Subcutaneous abdominal adipose tissue (tissue), 5 donors: ENCODE results near the gene PCSK7.

ENCODE experiments used
- H3K27ac ChIP-seq: one replicate; pipeline ENCODE4 v1.7.0; 2013; ENCODE audit warnings: low read depth, mild to moderate bottlenecking, inconsistent platforms, low read length, moderate library complexity
- H3K27me3 ChIP-seq, 5 donors: one replicate each; pipeline ENCODE4 v1.7.0; 2013; ENCODE audit warnings: low read length in 5 of 5, inconsistent platforms in 1 of 5; ENCODE audit not compliant: control insufficient read depth in 5 of 5, insufficient read depth in 4 of 5
- H3K36me3 ChIP-seq, 5 donors: one replicate each; pipeline ENCODE4 v1.7.0; 2013; ENCODE audit warnings: low read length in 5 of 5; ENCODE audit not compliant: control insufficient read depth in 5 of 5, insufficient read depth in 5 of 5
- H3K4me1 ChIP-seq, 5 donors: one replicate each; pipeline ENCODE4 v1.7.0; 2013; ENCODE audit warnings: low read length in 5 of 5, mild to moderate bottlenecking in 3 of 5, moderate library complexity in 1 of 5; ENCODE audit not compliant: control insufficient read depth in 5 of 5, insufficient read depth in 5 of 5
- H3K4me3 ChIP-seq, 5 donors: one replicate each; pipeline ENCODE4 v1.7.0; 2013; ENCODE audit warnings: low read length in 5 of 5, low read depth in 1 of 5
- H3K9ac ChIP-seq, 5 donors: one replicate each; pipeline ENCODE4 v1.7.0; 2013; ENCODE audit warnings: low read length in 5 of 5, mild to moderate bottlenecking in 4 of 5, moderate library complexity in 3 of 5
- H3K9me3 ChIP-seq, 5 donors: one replicate each; pipeline ENCODE4 v1.7.0; 2013; ENCODE audit warnings: low read length in 5 of 5; ENCODE audit not compliant: control insufficient read depth in 5 of 5
- donor health status: healthy.
- donor health status: healthy.
- donor health status: healthy.
- donor health status: healthy.
- donor health status: healthy.

Gene PCSK7

DNA sequence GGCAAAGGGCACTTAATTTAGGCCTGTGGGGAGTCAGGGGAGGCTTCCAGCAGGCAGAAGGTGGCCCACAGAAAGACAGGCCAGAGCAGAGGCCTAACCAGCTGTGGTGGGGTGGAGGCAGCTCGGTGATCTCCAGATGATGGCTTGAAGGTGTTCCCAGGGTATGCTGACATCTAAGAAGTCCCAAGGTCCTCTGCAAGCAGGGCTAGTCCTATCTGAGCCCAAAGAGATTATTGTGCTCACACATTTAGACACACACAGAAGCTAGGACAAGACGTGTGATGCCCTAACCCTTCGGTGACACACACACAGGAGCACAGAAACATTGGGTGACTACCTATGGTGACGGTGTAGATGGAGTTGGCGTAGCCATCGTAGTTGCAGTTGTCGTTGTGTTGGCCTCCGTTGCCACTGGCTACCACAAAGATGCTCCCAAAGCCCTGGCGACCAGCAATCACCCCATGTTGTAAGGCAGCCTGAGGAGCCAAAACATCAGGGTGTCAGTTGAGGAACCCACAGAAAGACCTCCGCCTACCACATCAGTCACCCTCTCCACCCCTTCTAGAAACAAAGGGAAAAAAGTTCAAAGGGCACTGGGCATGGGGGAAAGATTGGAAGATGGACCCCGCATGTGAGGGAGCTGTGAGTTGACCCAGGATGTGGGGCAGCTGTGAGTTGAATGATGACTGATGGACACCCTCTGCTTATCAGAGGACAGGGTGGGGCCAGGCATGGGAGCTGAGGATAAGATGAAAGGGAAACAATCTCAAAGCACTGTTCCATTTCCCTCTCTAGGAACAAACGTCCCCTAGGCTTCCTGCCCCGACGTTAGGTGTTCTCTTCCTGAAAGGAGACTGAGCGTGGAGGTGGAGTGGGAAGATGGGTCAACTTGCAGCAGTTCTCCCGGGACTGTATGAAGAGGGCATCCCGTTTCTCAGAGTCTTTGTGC lies 7.9 kb downstream of the PCSK7 start:
- no peaks in the 10 kb centered on the region for H3K27me3 ChIP-seq
- no peak overlapping the region for H3K4me3 ChIP-seq
- H3K9me3 ChIP-seq: no peaks in the 10 kb centered on the region
- H3K9ac ChIP-seq: no peak overlapping the region
- no peak overlapping the region for H3K27ac ChIP-seq
- H3K4me1 ChIP-seq: peaks cover 23 to 42% (median 39%) of the 10 kb centered on the region in 5 donors
- peaks cover 0 to 71% (median 50%) of the 10 kb centered on the region in 5 donors for H3K36me3 ChIP-seq

DNA sequence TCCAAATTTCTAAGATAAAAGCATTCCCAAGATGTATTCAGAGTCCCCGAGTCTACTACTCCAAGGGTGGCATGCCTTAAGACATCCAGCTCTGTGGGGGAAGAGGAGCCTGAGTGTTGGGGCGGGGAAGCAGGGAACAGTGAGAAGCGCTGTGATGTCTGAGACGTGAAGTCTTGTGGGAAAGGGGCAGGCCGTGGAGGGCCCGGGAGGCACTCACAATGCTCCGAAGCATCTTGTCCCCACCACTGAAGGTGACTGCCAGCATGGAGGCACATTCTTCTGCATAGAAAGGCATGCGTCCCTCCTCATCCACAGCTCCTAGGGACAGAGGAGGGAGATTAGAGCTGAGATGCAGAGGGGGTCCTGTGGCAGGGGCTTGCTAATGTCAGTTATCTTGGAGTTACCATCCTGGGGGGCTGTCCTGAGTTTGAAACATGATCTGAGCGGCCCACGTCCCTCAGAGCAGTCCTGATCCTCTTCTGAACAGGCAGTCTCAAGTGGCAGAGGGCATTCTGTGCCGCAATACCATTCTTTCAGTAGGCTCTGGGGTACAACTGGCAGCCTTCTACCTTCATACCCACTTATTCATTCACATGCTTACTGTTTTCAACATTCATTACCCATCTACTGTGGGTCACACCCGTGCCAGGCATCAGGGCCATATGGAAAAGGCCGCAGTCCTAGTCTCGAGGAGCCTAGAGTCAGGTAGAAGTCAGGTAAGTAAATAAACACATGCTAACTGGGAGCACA lies 8.7 kb downstream of the PCSK7 start:
- Histone ChIP-seq H3K9me3 (no peaks in the 10 kb centered on the region), H3K36me3 (peaks cover 0 to 71% (median 52%) of the 10 kb centered on the region in 5 donors), H3K27ac (peak overlapping the region; percentile 76), H3K4me3 (no peak overlapping the region), H3K27me3 (no peaks in the 10 kb centered on the region), H3K9ac (no peak overlapping the region), H3K4me1 (peaks cover 26 to 50% (median 48%) of the 10 kb centered on the region in 5 donors)

DNA sequence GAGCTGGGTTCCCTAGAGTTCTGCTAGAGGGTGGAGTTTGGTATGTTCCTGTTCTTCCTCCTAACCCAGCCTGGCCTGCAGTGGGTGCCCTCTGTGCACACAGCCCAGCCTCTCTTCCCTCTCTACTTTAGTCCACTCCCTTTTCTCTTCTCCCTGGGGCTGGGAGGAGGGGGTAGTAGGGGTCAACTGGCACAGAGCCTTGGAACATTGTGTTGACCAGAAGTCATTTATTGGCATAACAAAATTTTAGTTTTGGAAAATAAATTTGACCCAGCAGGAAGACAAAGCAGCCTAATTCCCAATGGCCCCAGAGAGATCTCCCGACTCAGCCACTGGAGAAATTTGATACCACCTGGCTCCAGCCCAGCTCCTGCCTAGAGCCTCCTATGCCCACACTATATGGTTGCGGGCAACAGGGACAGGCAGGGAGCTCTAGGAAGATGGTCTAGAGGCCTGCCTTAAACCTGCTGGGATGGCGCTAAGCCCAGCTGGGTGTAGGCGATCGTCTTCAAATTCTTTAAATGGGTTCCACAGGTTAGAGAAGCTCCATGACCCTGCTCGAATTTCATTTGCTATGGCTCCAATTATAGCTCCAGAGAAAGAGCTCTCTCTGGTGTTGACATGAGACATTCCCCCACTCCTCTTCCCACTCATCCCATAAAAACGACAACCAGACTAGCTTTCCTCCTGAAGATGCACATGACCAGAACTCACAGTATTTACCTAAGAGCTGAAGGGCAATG lies 9.9 kb downstream of the PCSK7 start:
- peaks cover 0 to 70% (median 46%) of the 10 kb centered on the region in 5 donors for H3K36me3 ChIP-seq
- H3K9ac ChIP-seq: peak overlapping the region in 3 of 5 donors; percentile 1 to 69 (median 23)
- peaks cover 32 to 62% (median 60%) of the 10 kb centered on the region in 5 donors for H3K4me1 ChIP-seq

DNA sequence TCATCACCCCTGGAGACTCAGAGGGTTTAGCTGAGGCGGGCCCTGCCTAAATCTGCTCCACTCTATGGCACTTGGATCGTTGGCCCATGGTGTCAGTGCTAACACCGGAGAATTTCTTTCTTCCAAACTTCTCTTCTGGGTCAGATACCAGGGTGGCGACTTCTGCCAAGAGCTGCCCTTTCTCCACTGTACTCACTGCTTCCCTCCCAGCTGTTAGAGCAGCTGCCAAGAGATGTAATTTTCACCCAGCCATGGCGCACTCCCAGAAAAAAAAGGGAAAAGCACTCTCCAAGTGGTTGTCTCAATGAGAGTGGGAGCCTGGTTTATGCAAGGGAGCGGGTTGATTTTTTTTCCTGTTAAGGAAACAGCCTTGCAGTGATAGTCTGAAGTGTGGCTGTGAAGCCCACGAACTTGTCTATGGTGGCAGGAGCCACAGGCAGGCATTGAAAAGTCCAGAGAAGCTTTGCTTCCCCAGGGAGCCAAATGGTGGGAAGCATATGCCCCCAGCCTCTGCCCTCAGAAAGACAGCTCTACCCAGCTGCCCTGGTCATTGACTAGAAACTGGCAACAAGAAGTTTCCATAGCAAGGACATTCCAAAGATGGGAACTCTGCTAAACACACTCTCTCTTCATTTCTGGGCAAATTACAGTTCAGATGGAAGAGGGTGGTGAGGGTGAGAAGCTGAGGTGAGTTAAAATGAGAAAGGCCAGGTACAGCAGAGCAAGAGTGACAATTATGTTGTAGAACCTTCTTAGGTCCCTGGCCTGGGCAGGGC lies 10.7 kb downstream of the PCSK7 start:
- Histone ChIP-seq H3K4me3 (peak overlapping the region in 3 of 5 donors; percentile 6 to 52 (median 30)), H3K9ac (peak overlapping the region in 3 of 5 donors; percentile 1 to 69 (median 62)), H3K4me1 (peaks cover 32 to 67% (median 65%) of the 10 kb centered on the region in 5 donors), H3K9me3 (no peaks in the 10 kb centered on the region), H3K27me3 (no peaks in the 10 kb centered on the region), H3K36me3 (peaks cover 0 to 68% (median 42%) of the 10 kb centered on the region in 5 donors), H3K27ac (peak overlapping the region; percentile 76)

More for the DNA sequence above, 9.9 kb downstream of the PCSK7 start:
- no peaks in the 10 kb centered on the region for H3K27me3 ChIP-seq
- peak overlapping the region in 3 of 5 donors; percentile 6 to 52 (median 30) for H3K4me3 ChIP-seq
- peak overlapping the region; percentile 76 for H3K27ac ChIP-seq
- no peaks in the 10 kb centered on the region for H3K9me3 ChIP-seq

DNA sequence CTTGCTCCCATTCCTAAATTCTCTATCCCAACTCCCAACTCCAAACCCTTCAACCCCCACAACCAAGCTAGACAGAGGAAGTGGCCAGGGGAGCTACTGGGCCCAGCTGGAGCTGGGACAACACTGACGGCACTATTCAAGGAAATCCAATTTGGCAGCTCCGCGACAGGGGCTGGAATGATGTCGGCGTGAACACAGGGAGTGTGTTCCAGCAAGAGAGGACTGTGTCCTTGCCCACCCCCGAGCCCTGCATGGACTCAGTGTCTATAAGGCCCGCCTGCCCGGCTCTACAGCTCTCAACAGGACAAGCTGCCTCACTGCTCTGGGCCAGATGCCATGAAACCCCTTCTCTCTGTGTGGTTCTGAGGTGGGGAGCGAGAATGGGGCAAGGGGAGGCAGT lies 11.3 kb downstream of the PCSK7 start:
- no peaks in the 10 kb centered on the region for H3K9me3 ChIP-seq
- H3K4me3 ChIP-seq: peak overlapping the region in 1 of 5 donors; percentile 9
- H3K9ac ChIP-seq: peak overlapping the region in 3 of 5 donors; percentile 1 to 69 (median 62)
- H3K27ac ChIP-seq: peak overlapping the region; percentile 76
- peaks cover 32 to 67% (median 65%) of the 10 kb centered on the region in 5 donors for H3K4me1 ChIP-seq
- peaks cover 0 to 68% (median 43%) of the 10 kb centered on the region in 5 donors for H3K36me3 ChIP-seq
- H3K27me3 ChIP-seq: no peaks in the 10 kb centered on the region

DNA sequence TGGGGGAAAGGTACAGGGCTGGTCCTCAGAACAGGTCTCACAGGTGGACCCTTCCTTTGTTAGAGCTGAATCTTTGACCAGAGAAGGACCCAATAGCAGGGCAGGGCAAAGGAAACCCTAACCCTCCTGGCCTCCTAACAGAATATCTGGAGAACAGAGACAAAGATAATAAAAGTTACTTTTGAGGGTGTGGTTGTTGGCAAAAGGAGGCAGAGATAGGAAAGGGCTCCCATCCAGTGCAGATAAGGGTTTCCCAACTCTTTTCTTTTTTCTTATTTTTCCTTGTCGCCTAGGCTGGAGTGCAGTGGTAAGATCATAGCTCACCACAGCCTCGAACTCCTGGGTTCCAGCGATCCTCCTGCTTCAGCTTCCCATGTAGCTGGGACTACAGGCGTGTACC lies 11.9 kb downstream of the PCSK7 start:
- H3K4me1 ChIP-seq: peaks cover 32 to 67% (median 65%) of the 10 kb centered on the region in 5 donors
- H3K27ac ChIP-seq: peak overlapping the region; percentile 76
- H3K4me3 ChIP-seq: no peak overlapping the region
- H3K9me3 ChIP-seq: no peaks in the 10 kb centered on the region
- no peaks in the 10 kb centered on the region for H3K27me3 ChIP-seq
- peaks cover 0 to 64% (median 38%) of the 10 kb centered on the region in 5 donors for H3K36me3 ChIP-seq
- H3K9ac ChIP-seq: peak overlapping the region in 2 of 5 donors; percentile 62 to 69

DNA sequence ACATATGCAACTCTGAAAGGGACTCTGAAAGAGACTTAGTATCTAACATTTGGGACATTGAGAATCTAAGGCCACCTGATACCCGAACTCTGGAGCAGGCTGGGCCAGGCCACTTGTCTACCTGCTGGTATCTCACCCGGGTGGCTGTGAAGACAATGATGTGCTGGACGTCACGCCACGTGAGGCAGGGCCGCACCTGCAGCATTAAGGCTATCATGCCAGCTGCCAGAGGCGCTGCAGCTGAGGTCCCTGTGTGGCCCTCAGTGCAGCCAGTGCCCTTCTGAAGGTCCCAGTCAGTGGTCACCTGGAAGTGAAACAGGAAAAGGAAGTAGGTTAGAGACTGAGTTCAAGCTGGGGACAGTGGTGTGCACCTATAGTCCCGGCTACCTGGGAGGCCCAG lies 12.4 kb downstream of the PCSK7 start:
- H3K27me3 ChIP-seq: no peaks in the 10 kb centered on the region
- no peak overlapping the region for H3K9ac ChIP-seq
- H3K4me1 ChIP-seq: peaks cover 31 to 63% (median 61%) of the 10 kb centered on the region in 5 donors
- peaks cover 0 to 66% (median 42%) of the 10 kb centered on the region in 5 donors for H3K36me3 ChIP-seq
- H3K4me3 ChIP-seq: no peak overlapping the region
- H3K9me3 ChIP-seq: no peaks in the 10 kb centered on the region
- H3K27ac ChIP-seq: no peak overlapping the region

DNA sequence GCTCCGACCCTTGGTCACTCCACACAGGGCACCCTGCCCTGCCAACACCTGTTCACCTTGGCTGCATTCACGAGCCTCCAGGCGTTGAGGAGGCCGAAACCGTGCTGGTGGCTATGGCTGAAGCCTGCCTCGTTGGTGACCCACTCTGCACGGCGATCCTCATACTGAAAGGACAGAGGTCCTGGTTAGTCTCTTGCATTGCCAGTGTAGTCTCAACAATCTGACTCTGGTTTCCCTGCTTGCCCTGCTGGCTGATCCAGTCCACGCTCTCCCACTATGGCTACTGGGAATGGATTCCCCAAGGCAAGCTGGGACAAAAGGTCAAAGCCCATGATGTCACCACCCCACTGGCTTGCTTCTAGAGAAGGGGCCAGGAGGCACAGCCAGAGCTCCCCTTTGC lies 12.9 kb downstream of the PCSK7 start:
- Histone ChIP-seq H3K9me3 (no peaks in the 10 kb centered on the region), H3K36me3 (peaks cover 0 to 66% (median 42%) of the 10 kb centered on the region in 5 donors), H3K9ac (peak overlapping the region in 1 of 5 donors; percentile 41), H3K27me3 (no peaks in the 10 kb centered on the region), H3K4me3 (no peak overlapping the region), H3K27ac (peak overlapping the region; percentile 62), H3K4me1 (peaks cover 30 to 61% (median 59%) of the 10 kb centered on the region in 5 donors)
